DMS114 treated with DMSO at 0.1 percent for 48 hours (cell line): ENCODE measurements around the gene CRHR2.
"Not testable (repeated sequence)": the region's sequence is repeated elsewhere in the genome, so short reads cannot be mapped to it uniquely, and the experiment has no call there.

Experiments used
- DNase-seq: peaks from one replicate; lab custom pipeline; 2025; ENCODE audit not compliant: unreplicated experiment; lab: John Stamatoyannopoulos, UW

CRHR2 gene

GRCh38 chr7:30656006-30656957 lies 26.0 kb downstream of the CRHR2 start:
- no peak for DNase-seq

GRCh38 chr7:30655096-30655970 lies 26.9 kb downstream of the CRHR2 start:
- DNase-seq: no peak

DNA sequence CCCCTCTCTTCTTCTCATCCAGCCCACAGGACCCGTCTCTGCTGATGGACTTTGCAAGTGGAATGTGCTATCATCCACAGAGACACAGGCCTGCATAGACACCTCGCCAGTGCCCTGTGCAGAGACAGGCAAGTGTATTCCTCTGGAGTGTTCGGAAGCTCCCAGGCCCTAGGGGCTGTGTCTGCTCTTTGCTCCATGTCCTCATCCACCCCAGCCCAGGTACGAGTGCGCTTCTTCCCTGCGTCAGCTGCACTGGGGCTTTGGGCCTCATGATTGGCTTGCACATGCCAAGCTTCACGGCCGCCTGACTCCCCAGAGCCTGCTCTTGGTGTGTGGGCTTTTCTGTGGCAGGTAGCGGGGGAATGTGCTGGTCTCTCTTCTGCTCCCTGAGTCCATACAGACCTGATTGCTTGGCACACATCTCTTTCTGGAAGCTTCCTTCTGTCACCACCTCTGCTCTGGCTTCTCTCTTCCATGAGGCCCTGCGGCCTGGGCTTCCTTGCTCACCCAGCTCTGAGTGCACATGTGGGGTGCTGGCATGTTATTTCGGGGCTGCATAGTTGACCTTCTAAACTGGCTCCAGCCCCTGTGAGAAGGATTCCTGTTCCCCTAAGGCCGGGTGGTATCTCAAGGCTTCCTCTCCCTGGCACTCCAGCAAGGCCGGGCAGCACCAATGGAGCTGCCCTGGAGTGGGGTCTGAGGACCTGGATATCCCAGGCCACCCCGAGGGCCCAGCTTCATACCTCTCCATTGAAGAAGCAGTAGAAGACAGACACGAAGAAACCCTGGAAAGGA lies 27.8 kb downstream of the CRHR2 start:
- no peak for DNase-seq

DNA sequence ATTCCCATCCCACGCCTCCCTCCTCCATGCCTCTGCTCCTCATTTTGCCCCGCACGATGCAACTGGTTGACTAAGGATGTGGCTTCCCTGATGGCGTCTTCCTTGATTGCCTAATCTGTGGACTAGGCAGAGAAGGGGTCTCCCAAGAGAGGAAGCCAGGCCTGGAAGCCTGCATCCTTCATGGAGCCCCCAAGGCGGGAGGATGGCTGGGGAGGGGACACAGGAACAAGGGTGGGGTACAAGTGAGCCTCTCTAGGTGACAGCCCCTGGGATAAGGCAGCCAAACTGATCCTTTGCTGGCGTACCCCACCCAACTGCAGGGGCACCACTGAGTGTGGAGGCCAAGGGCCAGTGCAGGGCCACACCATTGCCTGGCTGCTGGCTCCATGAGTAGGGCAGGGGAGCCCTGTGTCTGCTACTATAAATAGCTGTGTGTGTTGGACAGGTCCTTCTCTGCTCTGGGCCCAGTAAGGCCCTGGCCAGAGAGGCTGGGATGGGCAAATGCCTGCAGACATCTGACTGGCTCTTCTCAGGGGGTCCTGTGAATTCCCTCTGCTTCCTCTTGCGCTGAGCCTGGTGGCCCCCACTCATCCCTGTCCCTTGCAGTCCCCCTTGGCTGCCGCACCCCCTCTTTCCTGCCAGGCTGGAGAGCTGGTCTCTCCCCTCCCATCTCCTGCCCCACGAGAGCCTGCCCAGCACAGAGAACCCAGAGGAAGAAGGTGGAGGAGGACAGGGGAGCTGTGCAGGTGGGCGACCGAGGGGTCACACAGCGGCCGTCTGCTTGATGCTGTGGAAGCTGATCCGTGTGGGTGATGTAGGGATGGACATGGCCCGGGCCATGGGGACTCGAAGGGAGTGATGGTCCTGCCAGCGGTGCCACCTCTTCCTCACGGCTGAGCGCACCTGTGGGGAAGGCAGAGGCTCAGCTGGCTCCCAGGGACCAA lies 29.3 kb downstream of the CRHR2 start:
- DNase-seq: no peak

DNA sequence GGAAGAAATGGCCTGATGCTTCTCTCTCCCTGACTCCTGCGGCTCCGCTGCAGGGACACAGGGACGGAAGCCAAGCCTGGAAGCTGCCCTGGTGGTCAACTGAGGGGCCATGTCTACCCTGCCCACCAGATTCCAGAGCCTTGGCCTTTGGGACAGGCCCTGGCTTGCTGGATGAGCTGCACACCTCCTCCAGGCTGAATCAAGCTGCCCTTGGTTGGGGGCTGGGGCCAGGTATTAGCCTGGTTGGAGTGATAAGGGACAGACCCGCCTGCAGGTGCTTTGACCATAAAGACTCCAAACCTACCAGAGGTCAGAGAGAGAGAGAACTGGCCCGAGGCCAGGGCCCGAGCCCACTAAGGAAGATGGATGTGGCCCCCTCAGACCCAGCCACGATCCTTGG lies 30.1 kb downstream of the CRHR2 start:
- no peak for DNase-seq

DNA sequence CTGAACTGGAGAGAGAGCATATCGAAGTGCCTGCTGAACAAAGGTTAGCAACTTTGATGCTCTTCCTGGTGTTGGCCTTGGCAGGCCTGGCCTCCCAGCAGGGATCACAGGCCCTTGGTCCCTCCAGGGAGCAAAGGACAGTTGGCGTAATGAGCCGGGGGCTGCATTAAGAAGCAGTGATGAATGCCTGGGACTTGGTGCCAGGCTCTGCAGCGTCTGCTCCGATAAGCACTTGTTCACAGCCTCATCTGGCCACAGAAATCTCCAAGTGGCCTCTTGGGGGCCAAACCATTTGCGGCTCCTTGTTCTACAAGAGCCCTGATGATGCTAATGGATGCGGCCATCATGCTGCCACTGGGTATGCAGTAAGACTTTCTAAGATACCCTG lies 31.8 kb downstream of the CRHR2 start:
- no peak for DNase-seq

GRCh38 chr7:30649717-30650420 lies 32.4 kb downstream of the CRHR2 start:
- DNase-seq: no peak

DNA sequence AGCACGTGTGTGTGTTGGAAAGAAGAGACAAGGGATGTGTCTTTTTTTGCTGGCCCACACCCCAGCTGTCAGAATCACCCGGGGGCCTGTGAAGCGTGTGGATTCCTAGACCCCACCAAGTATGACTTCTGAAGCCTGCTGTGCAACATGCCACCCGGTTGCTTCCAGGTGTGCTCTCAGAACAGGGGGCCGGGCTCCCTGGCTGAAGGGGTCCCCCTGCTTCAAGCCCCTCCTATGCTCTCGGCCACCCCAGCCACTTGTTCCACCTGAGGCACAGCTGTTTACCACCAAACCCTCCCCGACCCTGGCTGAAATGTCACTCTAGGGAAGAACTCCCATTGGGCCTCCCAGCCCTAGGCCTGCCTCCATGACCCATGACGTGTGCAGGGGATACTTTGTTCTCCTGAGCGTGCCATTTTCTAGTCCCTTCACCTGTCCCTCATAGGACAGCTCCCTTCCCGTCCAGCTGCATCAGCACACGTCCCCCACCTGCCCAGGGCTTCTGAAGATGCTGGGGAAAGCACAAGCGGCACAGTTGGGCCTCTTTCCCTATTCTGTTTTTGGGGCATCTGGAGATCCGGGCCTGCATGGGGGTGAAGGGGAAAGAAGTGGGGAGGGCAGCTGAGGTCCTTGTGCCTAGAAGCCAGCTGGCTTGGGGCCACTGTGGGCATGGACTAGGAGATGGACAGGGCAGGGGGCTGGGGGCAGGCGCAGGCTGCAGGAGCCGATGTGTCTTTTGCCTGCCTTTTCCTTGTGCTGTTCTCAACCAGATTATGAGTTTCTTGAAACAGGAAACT lies 33.3 kb downstream of the CRHR2 start:
- no peak for DNase-seq

GRCh38 chr7:30647589-30648364 lies 34.5 kb downstream of the CRHR2 start:
- DNase-seq: no peak

GRCh38 chr7:30646154-30646553 lies 36.1 kb downstream of the CRHR2 start:
- no peak for DNase-seq

- DNase-seq: no peak
These were observed 36.6 kb downstream of the CRHR2 start for GRCh38 chr7:30645661-30646060.

DNA sequence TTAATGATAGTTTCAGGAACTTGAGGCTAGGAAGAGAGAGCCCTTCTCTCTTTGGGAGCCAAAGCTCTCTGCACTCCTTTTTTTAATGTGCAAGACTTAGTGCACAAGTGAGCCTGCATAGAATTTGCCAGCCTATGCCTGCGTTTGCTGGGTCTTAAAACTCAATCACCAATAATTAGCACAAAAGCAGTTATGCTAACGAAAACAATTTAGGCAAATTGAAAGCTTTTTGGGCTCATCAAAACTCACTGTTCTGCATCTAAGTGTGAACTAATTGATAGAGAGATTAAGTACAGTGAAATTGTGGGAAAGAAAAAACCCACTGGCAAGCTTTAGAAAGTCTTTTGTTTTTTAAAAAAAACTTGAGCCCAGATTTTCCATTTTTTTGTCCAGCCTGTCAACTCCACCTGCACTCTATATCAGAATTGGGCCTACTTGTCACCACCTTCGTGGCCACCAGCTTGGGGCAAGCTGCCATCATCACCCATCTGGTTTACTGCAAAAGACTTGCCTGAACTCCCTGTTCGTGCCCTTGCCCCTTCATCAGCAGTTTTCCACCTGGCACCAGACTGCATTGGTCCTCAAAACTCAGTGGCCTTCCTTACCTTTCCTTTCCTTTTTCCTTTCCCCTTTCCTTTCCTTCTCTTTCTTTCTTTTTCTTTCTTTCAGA lies 37.8 kb downstream of the CRHR2 start:
- DNase-seq: no peak

DNA sequence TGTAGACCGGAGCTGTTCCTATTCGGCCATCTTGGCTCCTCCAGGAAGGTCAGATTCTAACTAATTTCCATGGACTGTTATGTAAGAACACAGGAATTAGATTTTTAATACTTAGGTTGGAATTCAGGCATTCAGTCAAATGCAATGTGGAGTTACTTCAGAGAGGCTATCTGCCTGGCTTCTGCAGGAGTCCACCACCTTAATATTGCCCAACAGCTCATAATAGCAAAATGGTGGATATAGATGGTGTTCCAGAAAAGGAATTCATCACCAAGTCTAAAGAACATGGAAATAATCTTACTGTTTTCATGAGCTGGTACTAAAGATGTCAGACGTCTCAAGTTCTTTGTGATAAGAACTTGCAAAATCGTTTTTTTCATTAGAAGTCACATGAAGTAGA lies 39.5 kb downstream of the CRHR2 start:
- DNase-seq: no peak

- DNase-seq: not testable (repeated sequence)
These were observed 39.9 kb downstream of the CRHR2 start for GRCh38 chr7:30642322-30642721.

- no peak for DNase-seq
These were observed 46.5 kb downstream of the CRHR2 start for GRCh38 chr7:30635798-30636197.

- no peak for DNase-seq
These were observed 47.5 kb downstream of the CRHR2 start for GRCh38 chr7:30634634-30635201.

DNA sequence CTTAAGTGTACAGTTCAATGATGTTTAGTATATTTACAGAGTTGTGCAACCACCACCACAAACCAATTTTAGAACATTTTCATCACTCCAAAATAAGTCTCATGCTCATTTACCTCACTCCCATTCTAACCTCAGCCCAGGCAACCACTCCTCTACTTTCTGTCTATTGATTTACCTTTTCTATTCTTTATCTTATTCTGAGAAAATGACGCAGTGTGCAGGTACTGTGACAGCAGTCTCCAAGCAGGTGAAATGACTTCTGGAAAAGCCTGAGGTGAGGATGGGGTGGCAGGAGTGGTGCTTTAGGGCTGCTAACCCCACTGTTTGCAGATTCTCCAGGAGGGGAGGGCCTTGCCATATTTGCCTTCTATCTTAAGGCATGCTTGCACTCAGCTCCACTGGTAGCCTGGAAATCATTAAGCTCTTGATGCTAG lies 48.0 kb downstream of the CRHR2 start:
- DNase-seq: no peak
